OCI-LY3 (cell line): ENCODE measurements around the gene TBL1XR1.
A peak's percentile ranks its signal among the peaks of the same experiment; 100 is the strongest.

Source experiments
- H2AFZ ChIP-seq: fragments of 200-600, 300-600 bp; shearing (Covaris generic); 2 replicates; pipeline ENCODE4 v1.6.0; 2014; ENCODE audit warnings: antibody characterized with exemption, low read depth, low read length
- H3K27ac ChIP-seq: fragments of 200-600, 300-600 bp; sonication (generic); 2 replicates; pipeline ENCODE4 v1.5.1; 2014; ENCODE audit warnings: mild to moderate bottlenecking, low read length, moderate library complexity, mixed read lengths
- H3K27me3 ChIP-seq: fragments of 200-600, 300-600 bp; sonication (generic); 2 replicates; pipeline ENCODE4 v1.6.1; 2014; ENCODE audit warnings: low read depth, low read length, mixed read lengths
- H3K36me3 ChIP-seq: fragments of 200-600, 300-600 bp; sonication (generic); replicated peaks from 2 replicates; pipeline ENCODE3; 2014; ENCODE audit warnings: low read depth, low read length, mixed read lengths
- H3K4me1 ChIP-seq: fragments of 300-600, 200-600 bp; sonication (generic); 2 replicates; pipeline ENCODE4 v1.6.1; 2014; ENCODE audit warnings: low read length, mixed read lengths
- H3K4me2 ChIP-seq: fragments of 200-600, 300-600 bp; sonication (generic); 2 replicates; pipeline ENCODE4 v1.6.1; 2014; ENCODE audit warnings: low read length, mixed read lengths
- H3K4me3 ChIP-seq: fragments of 300-600, 200-600 bp; sonication (generic); 2 replicates; pipeline ENCODE4 v1.5.1; 2014; ENCODE audit warnings: antibody characterized with exemption, mild to moderate bottlenecking, low read length, moderate library complexity
- H3K79me2 ChIP-seq: fragments of 300-600, 200-600 bp; shearing (Covaris generic); 2 replicates; pipeline ENCODE4 v1.6.1; 2014; ENCODE audit warnings: mild to moderate bottlenecking, low read length, mixed read lengths
- H3K9ac ChIP-seq: fragments of 300-600, 200-600 bp; shearing (Covaris generic); 2 replicates; pipeline ENCODE4 v1.6.0; 2014; ENCODE audit warnings: mild to moderate bottlenecking, low read length, moderate library complexity
- H3K9me3 ChIP-seq: fragments of 200-600, 300-600 bp; shearing (Covaris generic); 2 replicates; pipeline ENCODE4 v1.6.1; 2014; ENCODE audit warnings: low read length, mixed read lengths; ENCODE audit not compliant: insufficient read depth
- H4K20me1 ChIP-seq: fragments of 200-600, 300-600 bp; sonication (generic); 2 replicates; pipeline ENCODE4 v1.6.1; 2016; ENCODE audit warnings: low read length, mixed read lengths; ENCODE audit not compliant: insufficient read depth
- EZH2phosphoT487 ChIP-seq: fragments of 200-600 bp; shearing (Covaris generic); IDR thresholded peaks from 2 replicates; pipeline ENCODE4 v1.6.1; 2018; ENCODE audit warnings: antibody characterized with exemption, mixed run types, low read depth
- TF ChIP-seq, protein P1 (sequence below): fragments of 200-600, 300-600 bp; sonication (generic); IDR thresholded peaks from 2 replicates; pipeline ENCODE4 v1.5.1; 2014; ENCODE audit warnings: antibody characterized with exemption, low read length, low read depth

TBL1XR1 gene

GRCh38 chr3:177111541-177111949 lies 85.7 kb downstream of the TBL1XR1 start:
- no peak overlapping the region for H3K4me3 ChIP-seq
- H3K36me3 ChIP-seq: peaks cover 7% of the 10 kb centered on the region
- H3K9ac ChIP-seq: no peak overlapping the region
- no peak overlapping the region for H3K27ac ChIP-seq
- 0 out of 2 replicates have a peak overlapping the region, but pooled peaks have one; percentile 4 for H3K4me2 ChIP-seq
- H3K4me1 ChIP-seq: peaks cover 53% of the 10 kb centered on the region
- no peaks in the 10 kb centered on the region for H3K27me3 ChIP-seq
- no peak overlapping the region for H2AFZ ChIP-seq
- peaks cover 96% of the 10 kb centered on the region for H4K20me1 ChIP-seq
- no peaks in the 10 kb centered on the region for H3K9me3 ChIP-seq
- TF ChIP-seq, protein P1, sequence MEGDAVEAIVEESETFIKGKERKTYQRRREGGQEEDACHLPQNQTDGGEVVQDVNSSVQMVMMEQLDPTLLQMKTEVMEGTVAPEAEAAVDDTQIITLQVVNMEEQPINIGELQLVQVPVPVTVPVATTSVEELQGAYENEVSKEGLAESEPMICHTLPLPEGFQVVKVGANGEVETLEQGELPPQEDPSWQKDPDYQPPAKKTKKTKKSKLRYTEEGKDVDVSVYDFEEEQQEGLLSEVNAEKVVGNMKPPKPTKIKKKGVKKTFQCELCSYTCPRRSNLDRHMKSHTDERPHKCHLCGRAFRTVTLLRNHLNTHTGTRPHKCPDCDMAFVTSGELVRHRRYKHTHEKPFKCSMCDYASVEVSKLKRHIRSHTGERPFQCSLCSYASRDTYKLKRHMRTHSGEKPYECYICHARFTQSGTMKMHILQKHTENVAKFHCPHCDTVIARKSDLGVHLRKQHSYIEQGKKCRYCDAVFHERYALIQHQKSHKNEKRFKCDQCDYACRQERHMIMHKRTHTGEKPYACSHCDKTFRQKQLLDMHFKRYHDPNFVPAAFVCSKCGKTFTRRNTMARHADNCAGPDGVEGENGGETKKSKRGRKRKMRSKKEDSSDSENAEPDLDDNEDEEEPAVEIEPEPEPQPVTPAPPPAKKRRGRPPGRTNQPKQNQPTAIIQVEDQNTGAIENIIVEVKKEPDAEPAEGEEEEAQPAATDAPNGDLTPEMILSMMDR: no peak
- no peak for TF ChIP-seq EZH2phosphoT487
- H3K79me2 ChIP-seq: peaks cover 99% of the 10 kb centered on the region

GRCh38 chr3:177110895-177111294 lies 86.4 kb downstream of the TBL1XR1 start:
- TF ChIP-seq, protein P1: no peak
- TF ChIP-seq EZH2phosphoT487: no peak
- Histone ChIP-seq H3K9ac (no peak overlapping the region), H3K79me2 (peaks cover 99% of the 10 kb centered on the region), H3K27me3 (no peaks in the 10 kb centered on the region), H3K27ac (no peak overlapping the region), H3K4me3 (no peak overlapping the region), H3K4me1 (peaks cover 59% of the 10 kb centered on the region), H3K4me2 (no peak overlapping the region), H2AFZ (no peak overlapping the region), H4K20me1 (peaks cover 96% of the 10 kb centered on the region), H3K9me3 (no peaks in the 10 kb centered on the region), H3K36me3 (peaks cover 7% of the 10 kb centered on the region)

GRCh38 chr3:177110386-177110785 lies 86.9 kb downstream of the TBL1XR1 start:
- Histone ChIP-seq H4K20me1 (peaks cover 96% of the 10 kb centered on the region), H3K4me2 (peak overlapping the region; percentile 25; the same call in 1 of the 2 replicates)

DNA sequence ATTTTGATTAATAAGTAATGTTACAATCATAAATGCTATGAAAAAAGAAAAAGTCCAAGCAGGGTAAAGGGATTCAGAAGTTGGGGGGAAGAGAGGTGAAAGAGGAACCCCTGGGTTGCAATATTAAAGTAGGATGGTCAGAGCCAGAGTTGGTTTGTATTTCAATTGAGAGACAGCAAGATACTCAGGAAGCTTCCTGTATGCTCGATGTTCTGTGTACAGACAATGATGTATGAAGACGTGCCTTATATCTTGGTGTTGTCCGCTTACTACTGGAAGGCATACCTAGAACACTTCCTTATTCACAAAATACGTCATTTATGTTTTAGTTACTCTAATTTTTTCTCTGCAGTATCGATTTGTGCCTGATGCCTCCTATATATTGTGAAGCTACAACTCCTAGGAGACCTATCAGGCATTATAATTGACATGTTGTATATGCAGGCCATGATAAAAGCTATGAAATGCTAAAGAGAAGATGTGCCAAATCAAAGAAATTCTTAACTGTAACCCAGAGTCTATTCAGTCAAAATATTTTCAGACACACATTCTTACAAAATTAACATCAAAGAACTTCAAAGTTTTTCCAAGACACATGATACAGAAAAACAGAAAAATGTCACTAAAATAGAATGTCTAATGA lies 87.5 kb downstream of the TBL1XR1 start:
- Histone ChIP-seq H3K27ac (no peak overlapping the region), H3K4me3 (no peak overlapping the region), H3K4me2 (peak overlapping the region; percentile 25; the same call in 1 of the 2 replicates), H3K9me3 (no peaks in the 10 kb centered on the region), H3K4me1 (peaks cover 67% of the 10 kb centered on the region), H3K9ac (no peak overlapping the region), H4K20me1 (peaks cover 96% of the 10 kb centered on the region), H3K79me2 (peaks cover 99% of the 10 kb centered on the region), H3K36me3 (peaks cover 7% of the 10 kb centered on the region), H3K27me3 (no peaks in the 10 kb centered on the region), H2AFZ (no peak overlapping the region)
- TF ChIP-seq, protein P1: no peak
- no peak for TF ChIP-seq EZH2phosphoT487

More at GRCh38 chr3:177110386-177110785, 86.9 kb downstream of the TBL1XR1 start:
- Histone ChIP-seq H3K79me2 (peaks cover 99% of the 10 kb centered on the region), H3K9ac (no peak overlapping the region), H3K27me3 (no peaks in the 10 kb centered on the region), H3K36me3 (peaks cover 7% of the 10 kb centered on the region), H3K9me3 (no peaks in the 10 kb centered on the region), H3K4me1 (peaks cover 64% of the 10 kb centered on the region), H3K4me3 (no peak overlapping the region), H2AFZ (no peak overlapping the region), H3K27ac (no peak overlapping the region)
- TF ChIP-seq, protein P1: no peak
- no peak for TF ChIP-seq EZH2phosphoT487
